Adrenal gland (tissue), 5 donors: ENCODE results near the gene VRK1.

Source experiments
- CTCF ChIP-seq, 6 experiments: fragments of 450-650 bp in 4 of 6; fragments of 200-600 bp in 2 of 6; sonication (generic) in 1 of 6; IDR thresholded peaks; 1 replicate in 5 of 6; 2 replicates in 1 of 6; pipeline versions ENCODE4 v1.5.1 to v1.8.0; 2016 to 2021; ENCODE audit warnings: antibody characterized with exemption in 6 of 6, mild to moderate bottlenecking in 2 of 6, moderate library complexity in 1 of 6
- POLR2A ChIP-seq, 2 donors: fragments of 450-650 bp; IDR thresholded peaks; one replicate each; pipeline ENCODE4 v1.6.1; 2017; ENCODE audit warnings: antibody characterized with exemption in 2 of 2, mild to moderate bottlenecking in 2 of 2, moderate library complexity in 1 of 2
- donor health status: DM: no; HTN: no; CAD: no.

GRCh38 chr14:96911499-96912149 is 114.4 kb downstream of the VRK1 start:
- no peak for TF ChIP-seq POLR2A (IDR thresholded peaks at IDR 0.05)
- TF ChIP-seq CTCF (IDR thresholded peaks at IDR 0.05), result no peak
